Ovary (tissue), 9 donors: ENCODE data around the gene MRPL1. TPM values are rescaled to one million over a fixed set of nuclear protein-coding genes. Genes with fewer than 3 reads are reported as not detected.

Experiments
- DNase-seq, 5 donors: peaks; one replicate each; pipeline ENCODE4 v3.0.0-alpha.2; 2019 to 2020
- H3K27ac ChIP-seq, 2 donors: fragments of 200-600 bp; one replicate each; pipeline versions ENCODE4 v1.5.1 to v1.8.0; 2019 to 2022
- H3K27me3 ChIP-seq: fragments of 200-600 bp; one replicate; pipeline ENCODE4 v1.8.0; 2022
- H3K36me3 ChIP-seq: fragments of 200-600 bp; sonication (generic); one replicate; pipeline ENCODE4 v1.5.1; 2019
- H3K4me1 ChIP-seq: one replicate; pipeline ENCODE4 v1.8.1; 2013; ENCODE audit warnings: mild to moderate bottlenecking, moderate library complexity; ENCODE audit not compliant: insufficient read depth
- H3K4me3 ChIP-seq: fragments of 200-600 bp; sonication (generic); one replicate; pipeline ENCODE4 v1.5.1; 2017
- H3K9me3 ChIP-seq, 2 donors: fragments of 200-600 bp in 1 of 2; sonication (generic) in 1 of 2; one replicate each; pipeline versions ENCODE4 v1.5.1 to v1.8.1; 2013 to 2019; ENCODE audit warnings: mild to moderate bottlenecking in 1 of 2, moderate library complexity in 1 of 2
- EP300 ChIP-seq: sonication (generic); formaldehyde crosslinking; IDR thresholded peaks from one replicate; pipeline ENCODE4 v1.6.1; 2017; ENCODE audit warnings: antibody characterized with exemption
- POLR2A ChIP-seq: fragments of 450-650 bp; IDR thresholded peaks from one replicate; pipeline ENCODE4 v1.6.1; 2017; ENCODE audit warnings: antibody characterized with exemption, mild to moderate bottlenecking, moderate library complexity
- WGBS, 3 donors: extraction: QIAGEN DNeasy Blood & Tissue Kit in 1 of 3; methylation state at CpG; one replicate each; pipeline versions ENCODE4 v1.1.5 to v1.1.7; 2013 to 2017; 5-methylcytosine and 5-hydroxymethylcytosine counted together
- intact Hi-C, 4 donors: fragments of 100-400 bp; cut with DNase I; formaldehyde crosslinking; loops; one replicate each; pipeline versions ENCODE4 v1.11.0 to v1.15.1; 2022 to 2023
- polyA plus RNA-seq, 2 donors: library from polyadenylated mRNA; stranded (reverse); fragments of 200-250 nt in 1 of 2; fragments of 350-450 nt in 1 of 2; fragmentation: Illumina TruSeq in 1 of 2; extraction: RNeasy Lipid Tissue Mini Kit (QIAGEN cat#74804) in 1 of 2; gene quantifications; one replicate each; pipeline ENCODE4 v1.2.3, GENCODE V29; 2013 to 2014
- total RNA-seq, 7 donors: library from RNA; depleted of rRNA in 2 of 7; stranded (reverse); fragments of >200 nt in 2 of 7; fragmentation: NEBNext Ultra II Directional in 3 of 7; extraction: Animal tissue kit (Norgen Biotek cat#: 25700) in 3 of 7; gene quantifications; one replicate each; pipeline versions ENCODE4 v1.1.0 to v1.2.4, GENCODE V29; 2016 to 2023
- TF ChIP-seq, protein P1 (sequence below), 3 donors: fragments of 450-650 bp in 2 of 3; fragments of 200-600 bp in 1 of 3; IDR thresholded peaks; one replicate each; pipeline versions ENCODE4 v1.5.1 to v1.8.0; 2016 to 2022; ENCODE audit warnings: antibody characterized with exemption in 3 of 3, mild to moderate bottlenecking in 1 of 3
- donor health status: DM: no; HTN: no; CAD: no; lungs with moderate emphysema.
- donor health status: DM: no; HTN: no; CAD: no.
- donor health status: Bipolar disorder and iron deficiency.
- donor health status: DM: yes; HTN: yes; CAD: no.
- donor health status: DM: no; HTN: no; CAD: no.
- donor health status: DM: yes; HTN: yes; CAD: no.

The MRPL1 gene
- total and polyA plus RNA-seq, 9 donors, result 14.5 to 31.4 (median 24.3) TPM

DNA sequence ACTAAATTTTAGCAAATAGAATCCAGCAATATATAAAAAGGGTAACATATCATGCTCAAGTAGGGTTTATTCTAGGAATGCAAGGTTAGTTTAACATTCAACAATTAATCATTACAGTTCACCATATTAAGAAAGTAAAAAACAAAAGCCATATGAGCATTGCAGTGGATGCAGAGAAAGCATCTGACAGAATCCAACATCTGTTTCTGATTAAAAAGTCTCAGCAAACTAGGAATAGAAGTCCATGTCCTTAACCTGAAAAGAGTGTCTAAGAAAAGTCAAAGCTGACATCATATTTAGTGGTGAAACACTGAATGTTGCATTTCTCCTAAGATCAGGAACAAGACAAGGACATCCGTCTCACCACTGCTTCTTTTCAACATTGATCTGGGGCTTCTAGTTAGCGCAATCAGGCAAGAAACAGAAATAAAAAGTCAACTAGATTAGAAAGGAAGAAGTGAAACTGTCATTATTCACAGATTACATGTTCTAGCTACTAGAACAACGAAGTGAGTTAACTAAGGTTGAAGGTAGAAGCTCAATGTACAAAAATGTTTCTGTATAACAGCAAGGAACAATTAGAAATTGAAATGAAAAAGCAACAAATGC is 49.3 kb downstream of the MRPL1 start:
- no peak overlapping the region for H3K27ac ChIP-seq
- DNase-seq, result no peak
- WGBS, 3 donors, result 95 to 96% (median 95%) methylated on average over 3 of the region's 3 CpGs
- no peaks in the 10 kb centered on the region for H3K27me3 ChIP-seq
- intact Hi-C loops, result no loop called here
- TF ChIP-seq, protein P1, sequence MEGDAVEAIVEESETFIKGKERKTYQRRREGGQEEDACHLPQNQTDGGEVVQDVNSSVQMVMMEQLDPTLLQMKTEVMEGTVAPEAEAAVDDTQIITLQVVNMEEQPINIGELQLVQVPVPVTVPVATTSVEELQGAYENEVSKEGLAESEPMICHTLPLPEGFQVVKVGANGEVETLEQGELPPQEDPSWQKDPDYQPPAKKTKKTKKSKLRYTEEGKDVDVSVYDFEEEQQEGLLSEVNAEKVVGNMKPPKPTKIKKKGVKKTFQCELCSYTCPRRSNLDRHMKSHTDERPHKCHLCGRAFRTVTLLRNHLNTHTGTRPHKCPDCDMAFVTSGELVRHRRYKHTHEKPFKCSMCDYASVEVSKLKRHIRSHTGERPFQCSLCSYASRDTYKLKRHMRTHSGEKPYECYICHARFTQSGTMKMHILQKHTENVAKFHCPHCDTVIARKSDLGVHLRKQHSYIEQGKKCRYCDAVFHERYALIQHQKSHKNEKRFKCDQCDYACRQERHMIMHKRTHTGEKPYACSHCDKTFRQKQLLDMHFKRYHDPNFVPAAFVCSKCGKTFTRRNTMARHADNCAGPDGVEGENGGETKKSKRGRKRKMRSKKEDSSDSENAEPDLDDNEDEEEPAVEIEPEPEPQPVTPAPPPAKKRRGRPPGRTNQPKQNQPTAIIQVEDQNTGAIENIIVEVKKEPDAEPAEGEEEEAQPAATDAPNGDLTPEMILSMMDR (IDR thresholded peaks at IDR 0.05), result no peak
- TF ChIP-seq POLR2A (no peak), EP300 (no peak)
- H3K36me3 ChIP-seq, result no peaks in the 10 kb centered on the region
- no peak overlapping the region for H3K4me3 ChIP-seq
- H3K4me1 ChIP-seq, result no peaks in the 10 kb centered on the region
- H3K9me3 ChIP-seq, result no peaks in the 10 kb centered on the region

DNA sequence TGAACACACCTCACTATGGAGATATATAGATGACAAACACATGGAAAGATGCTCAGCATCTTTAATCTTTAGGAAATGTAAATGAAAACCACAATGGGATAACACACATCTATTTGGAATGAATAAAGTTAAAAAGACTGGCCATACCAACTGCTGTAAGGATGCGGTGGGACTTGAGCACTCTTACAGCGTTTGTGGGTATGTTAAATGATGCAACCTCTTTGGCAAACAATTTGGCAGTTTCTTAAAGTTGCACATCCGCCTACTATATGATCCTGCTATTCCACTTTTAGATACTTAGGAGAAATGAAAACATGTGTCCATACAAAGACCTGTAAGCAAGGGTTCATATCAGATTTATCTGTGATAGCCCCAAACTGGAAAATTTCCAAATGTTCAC is 50.7 kb downstream of the MRPL1 start:
- Histone ChIP-seq H3K36me3 (no peaks in the 10 kb centered on the region), H3K4me1 (no peaks in the 10 kb centered on the region), H3K27ac (no peak overlapping the region), H3K27me3 (no peaks in the 10 kb centered on the region), H3K4me3 (no peak overlapping the region), H3K9me3 (no peaks in the 10 kb centered on the region)
- intact Hi-C loops, result no loop called here
- no peak for DNase-seq
- WGBS, 3 donors, result 93 to 95% (median 94%) methylated on average over 3 of the region's 3 CpGs
- no peak for TF ChIP-seq EP300
- no peak for TF ChIP-seq POLR2A
- TF ChIP-seq, protein P1 (IDR thresholded peaks at IDR 0.05), result no peak

DNA sequence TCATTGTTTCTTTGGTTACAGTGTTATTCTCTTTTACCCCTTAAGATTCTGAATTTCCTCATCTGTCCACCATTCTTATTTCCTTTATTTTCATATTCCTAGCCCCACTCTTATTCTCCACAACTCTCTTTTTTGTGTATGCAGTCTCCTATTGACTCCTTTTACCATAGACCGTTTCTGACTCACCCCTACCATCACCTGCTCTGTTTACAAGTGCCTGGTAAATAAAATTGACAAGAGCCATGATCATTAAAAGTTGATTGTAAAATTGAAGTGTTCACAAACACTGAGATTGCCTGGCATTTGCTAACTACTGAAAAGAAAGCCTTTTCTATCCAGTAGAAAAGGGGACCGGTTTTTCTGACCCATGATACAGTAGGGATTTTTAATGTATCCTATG is 54.4 kb downstream of the MRPL1 start:
- no peak for TF ChIP-seq POLR2A
- TF ChIP-seq, protein P1 (IDR thresholded peaks at IDR 0.05), result no peak
- no peak for TF ChIP-seq EP300
- 92 to 100% (median 99%) methylated on average over 2 of the region's 2 CpGs for WGBS, 3 donors
- Histone ChIP-seq H3K27ac (no peak overlapping the region), H3K4me3 (no peak overlapping the region), H3K27me3 (no peaks in the 10 kb centered on the region), H3K9me3 (no peaks in the 10 kb centered on the region), H3K4me1 (no peaks in the 10 kb centered on the region), H3K36me3 (no peaks in the 10 kb centered on the region)
- intact Hi-C loops, result no loop called here
- DNase-seq, result no peak

DNA sequence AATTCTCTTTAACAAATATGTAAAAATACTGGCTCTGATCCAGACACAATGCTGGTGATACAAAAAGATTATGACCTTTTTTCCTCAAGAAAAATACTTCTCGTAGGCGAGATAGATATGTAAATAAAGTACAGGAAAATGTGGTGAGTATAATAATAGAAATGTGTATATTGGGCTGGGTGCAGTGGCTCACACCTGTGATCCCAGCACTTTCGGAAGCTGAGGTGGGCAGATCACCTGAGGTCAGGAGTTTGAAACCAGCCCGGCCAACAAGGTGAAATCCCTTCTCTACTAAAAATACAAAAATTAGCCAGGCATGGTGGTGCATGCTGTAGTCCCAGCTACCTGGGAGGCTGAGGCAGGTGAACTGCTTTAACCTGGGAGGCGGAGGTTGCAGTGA is 55.0 kb downstream of the MRPL1 start:
- DNase-seq, result no peak
- Histone ChIP-seq H3K4me1 (no peaks in the 10 kb centered on the region), H3K27ac (no peak overlapping the region), H3K9me3 (no peaks in the 10 kb centered on the region), H3K36me3 (no peaks in the 10 kb centered on the region), H3K27me3 (no peaks in the 10 kb centered on the region), H3K4me3 (no peak overlapping the region)
- WGBS, 3 donors, result 74 to 95% (median 77%) methylated on average over 5 of the region's 5 CpGs
- intact Hi-C loops, result no loop called here
- TF ChIP-seq, protein P1 (IDR thresholded peaks at IDR 0.05), result no peak
- TF ChIP-seq EP300 (no peak), POLR2A (no peak)
